ENCODE measurements around the gene CWC22.
"Not testable (repeated sequence)": the region's sequence is repeated elsewhere in the genome, so short reads cannot be mapped to it uniquely, and the experiment has no call there.

The CWC22 gene

DNA sequence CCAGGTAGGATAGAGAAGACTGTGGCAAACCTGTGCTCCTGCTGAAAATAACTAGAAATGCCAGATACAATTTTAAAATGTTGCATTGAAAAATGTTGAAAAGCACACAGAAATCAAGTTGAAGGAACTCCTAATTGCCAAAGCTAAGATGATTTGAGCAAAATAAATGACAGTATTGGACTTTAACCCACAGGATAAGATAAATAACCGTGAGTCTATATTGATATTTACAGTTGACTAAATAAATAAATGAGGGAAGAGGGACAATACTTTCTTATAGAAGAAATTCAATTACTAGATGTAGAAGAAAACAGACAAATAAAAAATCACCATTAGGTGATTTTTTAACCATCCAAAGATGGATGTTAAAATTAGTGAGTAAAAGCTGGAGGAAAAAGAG is 59.0 kb downstream of the CWC22 start:
- no peak for DNase-seq

DNA sequence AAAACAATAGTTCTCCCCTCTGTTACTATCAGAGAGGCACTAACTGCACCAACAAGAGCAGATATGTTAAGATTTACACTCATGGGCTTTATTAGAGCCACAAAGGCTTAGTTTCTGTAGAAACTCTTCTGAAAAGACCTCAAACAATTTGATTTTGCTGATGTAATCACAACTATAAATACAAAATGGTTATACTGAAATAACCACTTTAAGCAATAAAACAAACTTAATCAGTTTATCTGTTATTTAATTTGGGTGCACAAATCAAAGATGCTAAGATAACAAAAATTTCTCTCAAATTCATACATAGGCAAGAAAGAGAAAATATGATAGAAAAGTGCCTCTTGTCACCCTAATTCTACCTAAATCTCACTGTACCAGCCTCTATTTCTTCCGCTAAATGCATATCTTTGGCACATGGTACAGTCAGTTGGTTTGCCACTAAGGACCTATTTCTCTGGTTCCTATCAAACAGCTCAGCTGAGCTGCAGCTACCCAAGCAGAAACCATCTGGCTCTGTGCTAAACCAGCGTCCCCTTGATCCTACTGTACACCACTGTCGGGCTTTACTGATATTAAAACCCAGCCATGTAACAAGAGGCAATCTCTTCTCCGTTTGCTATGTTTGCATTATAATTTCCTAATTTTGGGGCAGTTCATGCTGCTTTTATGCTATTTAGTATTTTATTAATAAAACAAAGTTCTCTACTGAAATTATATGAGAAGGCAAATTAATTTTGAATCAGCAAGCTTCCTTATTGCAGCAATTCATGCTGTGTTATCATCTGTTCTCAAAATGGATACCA is 60.1 kb downstream of the CWC22 start:
- no peak for DNase-seq

DNA sequence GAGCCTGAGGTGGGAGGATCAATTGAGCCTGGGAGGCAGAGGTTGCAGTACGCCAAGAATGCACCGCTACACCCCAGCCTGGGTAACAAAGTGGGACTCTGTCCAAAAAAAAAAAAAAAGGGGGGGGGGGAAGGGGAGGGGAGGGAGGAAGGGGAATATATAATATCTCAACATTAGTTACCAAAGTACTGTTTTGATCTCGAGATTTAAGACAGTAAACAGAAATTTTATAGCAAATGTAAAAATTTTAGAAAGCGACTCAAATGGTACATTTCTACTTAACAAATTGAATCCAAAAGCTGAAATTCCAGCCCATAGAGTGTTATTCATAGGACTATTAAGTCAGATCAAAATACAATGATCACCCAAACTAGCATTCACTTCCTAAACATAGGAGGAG is 60.8 kb downstream of the CWC22 start:
- no peak for DNase-seq

DNA sequence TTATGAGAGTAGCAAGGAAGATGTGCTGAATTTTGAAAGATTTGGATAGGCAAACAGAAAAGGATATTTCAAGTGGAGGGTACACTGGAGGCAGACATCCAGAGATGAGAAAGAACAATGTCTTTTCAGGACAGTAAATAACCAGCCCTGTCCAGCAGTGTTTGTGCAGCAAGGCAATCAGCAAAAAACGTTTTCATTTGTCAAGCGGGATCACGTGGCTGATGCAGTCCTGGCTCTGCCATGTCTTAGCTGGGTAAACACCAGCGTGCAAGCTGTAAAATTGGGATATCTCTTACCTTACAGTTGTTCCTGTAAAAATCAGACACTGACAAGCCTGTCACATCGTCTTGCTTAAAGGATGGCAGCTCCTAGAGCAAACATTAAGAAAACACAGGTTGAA is 67.8 kb downstream of the CWC22 start:
- DNase-seq, result no peak

DNA sequence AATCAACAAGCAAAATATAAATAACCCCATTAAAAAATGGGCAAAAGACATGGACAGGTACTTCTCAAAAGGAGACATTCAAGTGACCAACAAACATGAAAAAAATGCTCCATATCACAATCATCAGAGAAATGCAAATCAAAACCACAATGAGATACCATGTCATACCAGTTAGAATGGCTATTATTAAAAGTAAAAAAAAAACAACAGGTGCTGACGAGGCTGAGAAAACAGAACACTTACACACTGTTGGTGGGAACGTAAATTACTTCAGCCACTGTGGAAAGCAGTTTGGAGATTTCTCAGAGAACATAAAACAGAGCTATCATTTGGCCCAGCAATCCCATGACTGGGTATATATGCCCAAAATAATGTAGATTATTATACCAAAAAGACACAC is 69.1 kb downstream of the CWC22 start:
- no peak for DNase-seq

DNA sequence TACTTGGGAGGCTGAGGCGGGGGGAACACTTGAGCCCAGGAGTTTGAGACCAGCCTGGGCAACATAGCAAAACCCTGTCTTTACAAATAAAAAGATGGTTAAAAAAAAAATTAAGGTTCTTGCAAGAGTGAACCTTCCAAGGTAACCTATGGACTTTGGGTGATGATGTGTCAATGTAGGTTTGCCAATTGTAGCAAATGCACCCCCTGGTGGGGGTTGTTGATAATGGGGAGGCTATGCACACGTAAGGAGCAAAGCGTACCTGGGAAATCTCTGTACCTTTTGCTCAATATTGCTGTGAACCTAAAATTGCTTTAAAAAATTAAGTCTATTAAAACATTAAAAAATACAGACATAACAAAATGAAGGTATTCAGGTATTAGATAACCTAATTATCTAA is 70.4 kb downstream of the CWC22 start:
- no peak for DNase-seq

DNA sequence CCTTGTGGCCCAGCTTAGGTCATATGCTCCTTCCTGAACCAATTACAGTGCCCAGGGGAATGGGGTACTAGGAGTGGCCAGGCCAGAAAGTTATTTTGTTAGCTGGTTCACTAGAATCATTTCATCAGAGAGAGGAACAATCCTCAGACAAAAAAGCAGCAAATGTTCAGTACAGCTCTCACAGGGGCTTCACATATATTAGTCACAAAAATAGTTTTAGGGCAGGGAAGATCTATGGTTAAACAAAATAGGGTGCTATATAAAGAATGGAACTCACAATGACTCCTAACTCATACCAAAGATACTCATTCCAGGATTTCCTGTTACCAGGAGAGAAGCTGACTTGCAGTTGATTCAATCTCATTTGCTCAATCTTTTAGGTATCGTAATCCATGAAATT is 71.0 kb downstream of the CWC22 start:
- DNase-seq, result no peak

DNA sequence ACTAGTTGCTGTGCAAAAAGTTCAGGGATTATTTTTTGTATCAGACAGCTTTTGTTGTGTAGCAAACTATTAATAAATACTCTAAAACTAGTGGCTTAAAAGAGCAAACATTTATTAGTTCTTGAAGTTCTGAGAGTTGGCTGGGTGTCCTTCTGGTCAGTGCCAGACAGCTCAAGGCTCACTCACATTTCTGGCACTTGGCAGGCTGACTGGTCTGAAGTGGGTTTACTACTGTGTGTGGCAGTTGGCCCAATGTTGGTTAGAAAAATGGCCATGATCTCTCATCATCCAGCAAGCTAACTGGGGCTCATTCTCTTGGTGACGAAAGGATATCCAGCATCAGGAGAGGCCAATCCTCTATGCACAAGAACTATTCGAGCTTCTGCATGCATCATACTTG is 74.3 kb downstream of the CWC22 start:
- DNase-seq, result no peak

DNA sequence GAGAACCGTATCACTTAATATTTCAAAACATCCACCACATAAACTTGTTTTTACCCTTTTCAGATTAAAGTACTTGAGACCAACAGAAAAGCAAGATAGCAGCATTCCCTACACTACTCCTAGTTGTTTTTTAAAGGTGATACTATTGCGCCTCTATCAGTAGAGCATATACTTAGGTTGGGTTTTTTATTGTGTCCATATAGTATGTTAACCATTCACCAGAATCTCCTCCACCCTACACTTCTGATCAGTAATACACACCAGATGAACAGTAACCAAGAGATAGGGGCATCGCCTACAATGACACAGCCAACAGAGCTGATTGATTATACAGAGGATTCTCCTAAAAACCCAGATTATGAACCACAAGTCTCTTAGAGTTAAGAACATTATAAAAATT is 75.6 kb downstream of the CWC22 start:
- DNase-seq, result no peak

DNA sequence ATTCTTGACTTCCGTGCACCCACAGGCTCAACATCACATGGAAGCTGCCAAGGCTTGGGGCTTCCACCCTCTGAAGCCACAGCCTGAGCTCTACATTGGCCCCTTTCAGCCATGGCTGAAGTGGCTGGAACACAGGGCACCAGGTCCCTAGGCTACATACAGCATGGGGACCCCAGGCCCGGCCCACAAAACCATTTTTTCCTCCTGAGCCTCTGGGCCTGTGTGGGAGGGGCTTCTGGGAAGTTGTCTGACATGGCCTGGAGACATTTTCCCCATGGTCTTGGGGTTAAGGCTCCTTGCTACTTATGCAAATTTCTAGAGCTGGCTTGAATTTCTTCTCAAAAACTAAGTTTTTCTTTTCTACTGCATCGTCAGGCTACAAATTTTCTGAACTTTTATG is 77.1 kb downstream of the CWC22 start:
- DNase-seq, result not testable (repeated sequence)

DNA sequence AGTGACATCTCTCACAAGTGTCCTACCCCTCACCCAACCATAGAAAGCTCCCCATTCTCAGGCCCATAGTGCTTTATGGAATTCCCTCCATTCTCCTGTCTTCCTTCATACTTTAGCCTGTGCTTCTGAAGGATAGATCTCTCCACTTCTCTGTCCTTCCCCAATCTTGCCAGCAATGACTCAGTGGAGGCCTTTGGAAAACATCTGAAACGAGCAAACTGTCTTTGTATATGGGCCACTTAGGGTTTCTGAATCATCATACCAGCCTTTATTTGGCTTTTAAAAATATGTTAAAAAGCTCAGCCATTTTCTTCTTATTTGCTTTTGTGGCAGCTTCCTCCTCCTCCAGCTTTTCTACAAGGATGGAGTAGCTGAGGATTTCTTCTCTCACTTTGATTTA is 80.1 kb downstream of the CWC22 start:
- DNase-seq, result no peak

DNA sequence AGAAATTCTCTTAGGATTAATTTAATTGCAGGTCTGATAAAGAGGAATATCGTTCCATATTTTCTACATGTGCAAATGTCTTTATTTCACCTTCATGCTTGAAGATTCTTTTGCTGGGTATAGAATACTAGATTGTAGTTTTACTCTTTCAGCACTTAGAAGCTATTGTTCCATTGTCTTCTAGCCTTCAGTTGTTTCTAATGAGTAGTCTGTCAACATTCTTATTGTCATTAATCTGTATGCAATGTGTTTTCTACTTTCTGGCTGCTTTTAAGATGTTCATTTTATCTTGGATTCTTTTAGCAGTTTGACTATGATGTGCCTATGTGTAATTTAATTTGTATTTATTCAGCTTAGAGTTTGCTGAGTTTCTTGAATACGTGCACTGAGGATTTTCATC is 81.4 kb downstream of the CWC22 start:
- no peak for DNase-seq

DNA sequence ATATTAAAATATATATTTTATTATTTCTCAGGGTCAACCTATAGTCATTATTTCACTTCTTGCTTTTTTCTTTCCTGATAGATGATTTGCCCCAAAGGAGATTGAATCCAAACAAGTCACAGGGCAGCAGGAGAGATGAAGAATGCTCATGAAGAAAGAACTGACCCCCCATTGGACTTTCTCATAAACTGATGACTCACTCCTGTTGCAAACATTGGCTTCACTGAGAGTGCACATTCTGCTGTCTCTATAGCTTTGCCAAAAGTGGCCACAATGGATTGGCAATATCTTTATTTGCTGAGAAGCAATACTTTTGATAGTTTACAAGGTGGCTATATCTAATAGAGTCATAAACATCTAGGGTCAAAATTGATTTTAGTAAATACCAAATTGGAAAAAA is 89.8 kb downstream of the CWC22 start:
- no peak for DNase-seq

DNA sequence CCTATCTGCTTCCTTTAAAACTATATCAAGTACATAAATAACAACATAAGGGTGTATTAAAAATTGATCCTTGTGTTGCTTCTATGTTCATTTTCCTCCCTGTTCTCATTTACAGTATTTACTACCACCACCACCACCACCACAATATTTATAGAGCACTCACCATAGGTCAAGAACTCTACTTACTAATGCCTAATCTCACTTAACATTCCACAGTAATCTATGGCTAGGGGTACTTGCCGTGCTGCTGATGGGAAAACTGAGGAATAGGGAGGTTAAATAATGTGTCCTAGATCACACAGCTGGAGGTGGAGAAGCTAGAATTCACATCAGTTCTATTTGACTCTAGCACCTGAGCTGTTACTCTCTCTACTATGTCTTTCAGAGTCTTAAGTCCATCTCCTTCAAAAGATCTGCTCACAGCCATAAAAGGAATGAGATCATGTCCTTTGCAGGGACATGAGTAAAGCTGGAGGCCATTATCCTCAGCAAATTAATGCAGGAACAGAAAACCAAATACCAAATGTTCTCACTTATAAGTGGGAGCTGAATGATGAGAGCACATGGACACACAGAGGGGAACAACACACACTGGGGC is 91.6 kb downstream of the CWC22 start:
- DNase-seq, result no peak

DNA sequence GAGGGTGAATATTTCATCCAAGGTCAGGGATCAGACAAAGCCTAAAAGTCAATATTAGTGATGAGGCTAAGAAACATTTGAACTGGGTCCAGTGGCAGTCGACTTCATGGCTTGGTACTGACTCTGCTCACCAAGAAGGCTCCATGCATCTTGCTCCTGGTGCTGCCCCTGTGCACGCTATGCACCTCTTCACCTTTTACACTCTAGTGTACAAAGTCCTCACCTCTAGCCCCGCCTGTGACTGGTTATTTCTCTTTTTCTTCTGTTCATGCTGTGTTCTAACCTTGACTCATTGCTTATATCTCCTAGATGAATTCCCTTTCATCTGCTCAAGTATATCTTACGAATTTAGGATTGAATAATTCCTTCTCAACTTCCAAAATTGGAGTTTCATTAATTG is 93.3 kb downstream of the CWC22 start:
- DNase-seq, result no peak

DNA sequence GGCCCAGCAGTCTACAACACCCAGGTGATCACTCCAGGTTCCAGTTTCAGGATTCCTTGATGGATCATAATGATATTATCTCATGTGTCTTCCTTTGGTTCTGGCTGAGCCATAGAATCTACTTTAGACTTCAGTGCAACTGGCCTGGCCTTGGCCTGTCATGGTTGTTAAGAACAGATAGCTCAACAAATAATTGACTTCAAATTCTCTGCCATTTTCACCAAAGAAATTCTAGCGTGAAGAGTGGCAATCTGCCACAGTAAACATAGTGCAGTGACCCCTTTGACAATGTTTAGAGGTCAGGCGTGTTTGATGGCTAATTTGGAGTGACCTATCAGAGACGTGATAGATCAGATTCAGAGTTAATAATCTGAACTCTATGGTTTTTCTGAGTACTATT is 95.5 kb downstream of the CWC22 start:
- no peak for DNase-seq

DNA sequence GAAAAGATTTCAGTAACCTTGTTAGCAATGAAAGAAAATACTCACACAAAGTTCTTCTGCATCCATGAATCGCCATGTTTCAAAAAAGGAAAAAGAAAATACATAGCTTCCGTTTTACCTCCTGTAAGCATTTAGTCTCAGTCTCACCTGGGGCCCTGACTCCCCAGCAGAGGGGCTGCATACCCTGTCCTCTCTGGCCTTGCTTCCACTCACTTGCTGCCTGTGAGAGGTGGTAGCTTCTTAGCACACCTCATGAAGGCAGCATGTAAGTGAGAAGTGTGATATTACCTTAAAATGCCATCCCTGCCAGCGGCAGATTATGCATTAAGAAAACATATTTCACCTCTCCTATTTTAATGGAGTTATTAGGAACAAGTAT is 96.4 kb downstream of the CWC22 start:
- DNase-seq, result no peak

DNA sequence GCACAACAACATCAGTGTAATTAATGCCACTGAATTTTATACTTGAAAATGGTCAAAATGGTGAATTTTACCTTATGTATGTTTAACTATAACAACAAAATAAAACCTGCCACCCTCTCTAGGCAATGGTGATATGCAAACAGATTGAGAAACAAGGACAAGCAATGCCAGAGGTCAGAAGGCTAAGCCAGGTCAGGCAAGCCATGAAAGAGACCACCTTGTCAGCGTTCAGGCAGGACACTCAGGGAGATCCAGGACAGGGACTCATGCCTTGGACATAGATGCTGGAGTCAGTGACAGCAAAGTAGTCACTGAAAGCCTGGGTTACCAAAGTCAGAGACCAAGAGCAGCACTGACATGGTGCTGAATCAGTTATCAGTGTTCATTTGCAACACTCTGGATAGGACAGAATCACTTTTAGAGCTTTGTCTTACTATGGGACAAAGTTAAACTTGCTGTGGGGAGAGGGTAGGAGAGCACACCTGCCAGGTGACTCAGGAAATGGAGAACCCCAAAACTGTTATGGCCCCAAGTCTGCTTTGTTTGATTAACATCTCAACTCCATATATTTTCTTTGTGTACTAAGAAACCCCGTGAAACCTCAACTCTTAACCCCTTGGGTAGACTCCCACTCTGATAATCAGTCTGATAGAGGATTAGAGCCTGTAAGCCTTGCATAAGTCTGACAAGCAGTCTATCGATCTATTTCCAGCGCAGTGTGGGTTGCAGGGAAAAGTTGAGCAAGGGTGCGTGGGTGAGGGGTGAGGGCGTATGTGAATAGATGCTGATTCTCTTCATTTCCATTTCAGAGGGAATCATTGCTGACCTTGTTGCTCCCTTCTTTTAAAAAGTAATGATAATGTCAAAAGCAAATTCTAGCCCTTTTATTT is 97.0 kb downstream of the CWC22 start:
- DNase-seq, result no peak

DNA sequence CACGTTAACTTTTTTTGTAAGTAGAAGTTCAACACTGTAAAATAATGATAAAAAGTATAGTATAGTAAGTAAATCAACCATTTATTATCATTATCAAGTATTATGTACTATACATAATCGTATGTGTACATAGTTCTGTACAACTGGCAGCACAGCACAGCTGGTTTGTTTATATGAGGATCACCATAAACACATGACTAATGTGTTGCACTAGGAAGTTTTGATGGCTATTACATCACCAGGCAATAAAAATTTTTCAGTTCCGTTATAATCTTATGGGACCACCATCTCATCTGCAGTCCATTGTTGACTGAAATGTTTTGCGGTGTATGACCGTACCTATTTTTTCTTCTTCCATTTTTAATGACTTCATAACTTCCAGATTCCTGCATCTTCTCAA is 106.4 kb downstream of the CWC22 start:
- no peak for DNase-seq

DNA sequence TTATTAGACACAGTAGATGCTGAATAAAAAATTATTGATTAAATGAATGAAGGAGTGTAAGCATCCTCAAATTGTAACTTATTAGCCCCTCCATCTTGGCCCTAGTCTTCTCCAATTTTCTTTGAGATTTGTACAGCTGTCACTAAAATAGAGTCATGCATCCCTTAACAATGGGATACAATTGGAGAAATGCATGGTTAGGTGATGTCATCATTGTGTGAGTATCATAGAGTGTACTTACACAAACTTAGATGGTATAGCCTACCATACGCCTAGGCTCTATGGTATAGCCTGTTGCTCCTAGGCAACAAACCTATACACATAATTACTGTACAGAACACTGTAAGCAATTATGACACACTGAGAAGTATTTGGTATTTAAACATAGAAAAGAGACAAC is 107.4 kb downstream of the CWC22 start:
- no peak for DNase-seq

DNA sequence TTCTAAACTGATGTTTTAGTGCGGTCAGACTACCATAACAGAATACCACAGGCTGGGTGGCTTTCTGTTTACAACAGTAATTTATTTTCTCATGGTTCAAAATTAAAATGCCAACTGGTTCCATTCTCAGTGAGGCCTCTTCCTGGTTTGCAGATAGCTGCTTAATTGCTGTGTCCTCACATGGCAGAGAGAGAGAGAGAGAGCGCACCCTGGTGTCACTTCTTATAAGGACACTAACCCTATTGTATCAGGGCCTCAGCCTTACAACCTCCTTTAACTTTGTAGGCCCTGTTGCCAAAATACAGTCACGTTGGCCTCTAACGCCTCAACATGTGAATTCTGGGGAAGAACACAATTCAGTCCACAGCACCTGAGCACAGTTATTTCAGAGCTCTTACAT is 108.2 kb downstream of the CWC22 start:
- DNase-seq, result no peak
